Measurements from ENCODE around the gene GSX2.

DNA sequence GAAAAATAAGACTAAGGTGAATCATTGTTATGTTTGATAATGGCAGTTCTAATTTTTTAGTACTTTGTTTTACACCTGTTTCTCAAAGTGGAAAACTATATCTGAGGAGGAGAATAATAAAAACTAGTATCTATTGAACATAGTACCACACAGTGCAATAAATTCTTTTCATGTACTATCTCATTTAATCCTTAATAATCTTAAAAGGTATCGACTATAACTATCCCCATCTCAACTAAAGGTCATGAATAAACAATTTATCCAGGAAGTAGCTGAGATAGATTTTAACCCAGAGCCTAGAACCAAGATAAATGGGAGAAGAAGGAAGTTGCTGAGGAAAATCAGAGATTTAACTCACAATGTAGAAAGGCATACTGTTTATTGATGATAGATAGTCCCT, 38.1 kb upstream of the GSX2 start:
- TF ChIP-seq, protein P1, sequence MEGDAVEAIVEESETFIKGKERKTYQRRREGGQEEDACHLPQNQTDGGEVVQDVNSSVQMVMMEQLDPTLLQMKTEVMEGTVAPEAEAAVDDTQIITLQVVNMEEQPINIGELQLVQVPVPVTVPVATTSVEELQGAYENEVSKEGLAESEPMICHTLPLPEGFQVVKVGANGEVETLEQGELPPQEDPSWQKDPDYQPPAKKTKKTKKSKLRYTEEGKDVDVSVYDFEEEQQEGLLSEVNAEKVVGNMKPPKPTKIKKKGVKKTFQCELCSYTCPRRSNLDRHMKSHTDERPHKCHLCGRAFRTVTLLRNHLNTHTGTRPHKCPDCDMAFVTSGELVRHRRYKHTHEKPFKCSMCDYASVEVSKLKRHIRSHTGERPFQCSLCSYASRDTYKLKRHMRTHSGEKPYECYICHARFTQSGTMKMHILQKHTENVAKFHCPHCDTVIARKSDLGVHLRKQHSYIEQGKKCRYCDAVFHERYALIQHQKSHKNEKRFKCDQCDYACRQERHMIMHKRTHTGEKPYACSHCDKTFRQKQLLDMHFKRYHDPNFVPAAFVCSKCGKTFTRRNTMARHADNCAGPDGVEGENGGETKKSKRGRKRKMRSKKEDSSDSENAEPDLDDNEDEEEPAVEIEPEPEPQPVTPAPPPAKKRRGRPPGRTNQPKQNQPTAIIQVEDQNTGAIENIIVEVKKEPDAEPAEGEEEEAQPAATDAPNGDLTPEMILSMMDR (IDR thresholded peaks at IDR 0.05), result no peak
- TF ChIP-seq POLR2A (IDR thresholded peaks at IDR 0.05), result no peak
